ENCODE data around the gene TRIM27.
"Not testable (repeated sequence)": the region's sequence is repeated elsewhere in the genome, so short reads cannot be mapped to it uniquely, and the experiment has no call there.

The TRIM27 gene

DNA sequence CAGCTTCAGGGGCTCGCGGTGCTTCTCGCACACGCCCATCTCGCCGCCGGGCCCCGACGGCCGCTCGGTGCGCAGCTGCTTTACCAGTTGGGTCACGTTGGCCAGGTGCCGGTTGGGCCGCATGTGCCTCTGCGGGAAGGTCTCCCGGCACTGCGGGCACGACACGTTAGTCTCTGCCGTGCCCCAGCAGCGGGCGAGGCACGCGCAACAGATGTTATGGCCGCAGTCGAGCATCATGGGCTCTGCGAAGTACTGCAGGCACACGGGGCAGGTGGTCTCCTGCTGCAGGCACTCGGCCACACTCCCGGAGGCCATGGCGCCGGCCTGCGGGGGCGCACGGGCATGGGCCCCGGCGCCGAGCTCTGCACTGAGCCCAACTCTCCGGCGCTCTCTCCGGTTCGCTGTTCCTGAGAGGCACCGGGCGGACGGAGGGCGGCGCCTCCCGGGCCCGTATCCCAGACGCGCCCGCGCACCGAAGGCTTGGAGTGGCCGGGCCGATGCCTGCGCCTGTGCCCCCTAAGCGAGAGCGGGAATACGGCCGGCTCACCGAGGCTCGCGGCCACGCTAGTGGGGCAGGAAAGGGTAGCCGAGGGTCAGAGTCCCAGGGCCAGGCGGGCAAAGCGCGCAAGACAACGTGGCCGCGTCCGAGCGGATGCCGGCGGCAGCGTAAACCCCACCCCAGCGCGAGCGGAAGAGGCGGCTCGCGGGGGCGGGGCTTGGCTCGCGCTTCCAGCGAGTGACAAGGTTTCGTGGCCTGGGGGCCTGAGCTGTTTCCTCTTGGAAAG is at the start of gene TRIM27:
Gene TRIM27 (minus strand): TSS at position 668 of the 785 bp plus-strand sequence. CDS start 353 bp downstream, at position 315.
- peak; percentile 87 for DNase-seq

- not testable (repeated sequence) for DNase-seq
These were observed 46.3 kb upstream of the TRIM27 start for GRCh38 chr6:28970056-28970455.

DNA sequence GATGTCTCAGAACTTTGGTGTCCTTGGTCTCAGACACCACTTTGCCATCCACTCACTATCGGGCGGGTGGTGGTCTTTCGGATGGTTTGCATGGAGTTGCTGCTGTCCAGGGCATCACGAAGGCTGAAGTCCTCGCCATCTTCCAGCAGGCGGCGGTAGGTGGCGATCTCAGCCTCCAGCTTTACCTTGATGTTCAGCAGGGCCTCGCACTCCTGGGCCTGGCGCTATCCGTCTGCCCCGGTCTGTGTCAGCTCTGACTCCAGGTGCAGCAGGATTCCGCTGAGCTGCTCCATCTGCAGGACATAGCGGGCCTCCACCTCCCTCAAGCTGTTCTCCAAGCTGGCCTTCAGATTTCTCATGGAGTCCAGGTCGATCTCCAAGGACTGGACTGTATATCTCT is 45.3 kb upstream of the TRIM27 start:
- no peak for DNase-seq

DNA sequence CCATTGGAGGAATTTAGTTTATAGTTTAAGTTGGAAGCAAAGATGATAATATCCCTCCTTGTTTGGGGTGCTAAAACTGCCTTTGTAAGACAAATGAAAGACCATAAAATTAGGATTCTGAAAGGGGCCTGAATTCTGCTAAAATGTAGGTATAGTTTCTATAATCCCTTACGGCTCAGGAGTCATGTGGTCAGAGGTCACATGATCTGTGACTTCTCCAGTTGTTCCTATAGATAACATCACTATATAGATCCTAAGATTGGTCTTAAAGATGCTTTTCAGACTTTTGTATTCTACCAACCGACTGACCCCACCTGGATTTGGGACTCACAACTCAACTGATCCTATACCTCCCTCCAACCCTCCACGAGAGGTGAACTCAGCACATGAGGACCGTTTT is 44.7 kb upstream of the TRIM27 start:
- no peak for DNase-seq

- no peak for DNase-seq
These were observed 41.9 kb upstream of the TRIM27 start for GRCh38 chr6:28965706-28966105.

DNA sequence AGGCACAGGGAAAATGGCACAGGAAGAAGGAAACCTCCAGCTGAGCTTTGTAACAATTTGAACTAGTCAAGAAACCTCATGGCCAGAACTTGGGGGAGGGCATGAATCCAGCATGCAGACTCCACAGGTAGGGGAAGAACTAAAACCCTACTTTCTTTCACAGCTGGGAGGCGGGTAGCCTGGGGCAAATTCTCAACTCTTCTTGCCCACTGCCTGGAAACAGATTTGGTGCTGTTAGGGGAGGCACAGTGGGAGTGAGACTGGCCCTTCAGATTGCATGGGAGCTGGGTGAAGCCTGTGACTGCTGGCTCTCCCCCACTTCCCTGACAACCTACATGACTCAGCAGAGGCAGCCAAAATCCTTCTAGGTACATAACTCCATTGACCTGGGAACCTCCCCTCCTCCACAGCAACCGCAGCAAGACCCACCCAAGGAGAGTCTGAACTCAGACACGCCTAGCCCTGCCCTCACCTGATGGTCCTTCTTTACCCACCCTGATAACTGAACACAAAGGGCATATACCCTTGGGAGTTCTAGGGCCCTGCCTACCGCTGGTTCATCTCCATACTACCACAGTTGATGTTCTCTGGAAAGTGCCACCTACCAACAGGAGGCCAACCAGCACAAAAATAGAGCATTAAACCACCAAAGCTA is 37.2 kb upstream of the TRIM27 start:
- no peak for DNase-seq

DNA sequence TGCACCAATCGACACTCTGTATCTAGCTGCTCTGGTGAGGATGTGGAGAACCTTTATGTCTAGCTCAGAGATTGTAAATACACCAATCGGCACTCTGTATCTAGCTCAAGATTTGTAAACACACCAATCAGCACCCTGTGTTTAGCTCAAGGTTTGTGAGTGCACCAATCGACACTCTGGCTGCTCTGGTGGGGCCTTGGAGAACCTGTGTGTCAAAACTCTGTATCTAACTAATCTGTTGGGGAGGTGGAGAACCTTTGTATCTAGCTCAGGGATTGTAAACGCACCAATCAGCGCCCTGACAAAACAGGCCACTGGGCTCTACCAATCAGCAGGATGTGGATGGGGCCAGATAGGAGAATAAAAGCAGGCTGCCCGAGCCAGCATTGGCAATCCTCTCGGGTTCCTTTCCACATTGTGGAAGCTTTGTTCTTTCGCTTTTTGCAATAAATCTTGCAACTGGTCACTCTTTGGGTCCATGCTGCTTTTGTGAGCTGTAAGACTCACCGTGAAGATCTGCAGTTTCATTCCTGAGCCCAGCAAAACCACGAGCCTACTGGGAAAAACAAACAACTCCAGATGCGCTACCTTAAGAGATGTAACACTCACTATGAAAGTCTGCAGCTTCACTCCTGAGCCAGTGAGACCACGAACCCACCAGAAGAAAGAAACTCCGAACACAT is 34.9 kb upstream of the TRIM27 start:
- not testable (repeated sequence) for DNase-seq

DNA sequence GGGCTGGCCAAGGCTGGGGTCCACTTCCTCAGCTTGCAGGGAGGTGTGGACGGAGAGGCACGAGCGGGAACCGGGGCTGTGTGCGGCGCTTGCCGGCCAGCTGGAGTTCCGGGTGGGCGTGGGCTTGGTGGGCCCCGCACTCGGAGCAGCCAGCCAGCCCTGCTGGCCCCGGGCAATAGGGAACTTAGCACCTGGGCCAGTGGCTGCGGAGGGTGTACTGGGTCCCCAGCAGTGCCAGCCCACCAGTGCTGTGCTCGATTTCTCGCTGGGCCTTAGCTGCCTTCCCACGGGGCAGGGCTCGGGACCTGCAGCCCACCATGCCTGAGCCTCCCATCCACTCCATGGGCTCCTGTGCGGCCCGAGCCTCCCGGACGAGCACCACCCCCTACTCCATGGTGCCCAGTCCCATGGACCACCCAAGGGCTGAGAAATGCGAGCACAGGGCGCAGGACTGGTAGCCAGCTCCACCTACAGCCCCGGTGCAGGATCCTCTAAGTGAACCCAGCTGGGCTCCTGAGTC is 34.1 kb upstream of the TRIM27 start:
- not testable (repeated sequence) for DNase-seq

DNA sequence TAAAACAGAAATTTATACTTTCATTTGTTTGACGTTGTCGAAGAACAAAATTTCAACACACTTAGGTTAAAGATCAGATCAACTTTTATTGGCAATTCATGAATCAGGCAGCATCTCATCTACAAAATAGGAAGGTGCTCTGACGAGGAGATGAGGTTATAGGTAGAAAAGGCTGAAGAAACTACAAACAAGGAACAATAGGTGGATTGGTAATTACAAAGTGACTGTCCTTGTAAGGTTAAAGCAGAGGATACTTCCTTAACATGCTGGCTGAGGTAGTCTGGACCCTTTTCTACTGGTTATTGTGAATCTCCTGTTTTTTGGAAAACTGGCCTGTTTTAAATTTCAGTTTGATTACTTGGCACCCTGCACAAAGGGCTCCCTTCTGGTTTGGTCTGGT is 32.5 kb upstream of the TRIM27 start:
- no peak for DNase-seq

- no peak for DNase-seq
These were observed 29.9 kb upstream of the TRIM27 start for GRCh38 chr6:28953585-28954258.

DNA sequence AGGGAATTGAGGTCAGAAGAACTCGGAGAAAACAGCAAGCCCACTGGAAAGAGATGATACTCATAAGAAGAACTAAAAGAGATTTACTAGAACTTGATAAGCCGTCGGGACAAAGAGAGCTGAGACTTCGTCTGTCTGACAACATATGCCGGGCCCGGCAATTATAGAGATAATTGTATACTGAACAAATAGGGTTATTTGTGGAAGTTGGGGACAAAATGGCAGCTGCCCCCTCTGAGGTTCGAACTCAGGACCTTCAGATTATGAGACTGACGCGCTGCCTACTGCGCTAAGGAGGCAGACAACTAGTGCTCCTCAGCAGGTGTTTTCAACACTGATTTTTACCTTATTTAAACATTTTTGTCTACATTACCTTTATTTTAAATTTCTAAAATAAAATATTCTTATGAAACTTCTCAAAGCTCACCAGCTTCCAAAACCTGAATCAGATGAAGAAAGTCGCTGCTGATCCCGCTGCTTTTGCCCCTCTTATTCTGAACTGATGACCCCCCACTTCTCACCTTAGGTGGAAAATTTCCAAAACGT is 29.3 kb upstream of the TRIM27 start:
- peak; percentile 76 for DNase-seq

DNA sequence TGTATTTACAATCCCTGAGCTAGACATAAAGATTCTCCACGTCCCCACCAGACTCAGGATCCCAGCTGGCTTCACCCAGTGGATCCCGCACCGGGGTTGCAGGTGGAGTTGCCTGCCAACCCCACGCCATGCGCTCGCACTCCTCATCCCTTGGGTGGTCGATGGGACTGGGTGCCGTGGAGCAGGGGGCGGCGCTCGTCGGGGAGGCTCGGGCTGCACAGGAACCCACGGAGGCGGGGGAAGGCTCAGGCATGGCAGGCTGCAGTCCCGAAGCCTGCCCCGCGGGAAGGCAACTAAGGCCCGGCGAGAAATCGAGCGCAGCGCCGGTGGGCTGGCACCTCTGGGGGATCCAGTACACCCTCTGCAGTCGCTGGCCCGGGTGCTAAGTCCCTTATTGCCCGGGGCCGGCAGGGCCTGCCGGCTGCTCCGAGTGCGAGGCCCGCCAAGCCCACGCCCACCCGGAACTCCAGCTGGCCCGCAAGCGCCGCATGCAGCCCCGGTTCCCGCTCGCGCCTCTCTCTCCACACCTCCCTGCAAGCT is 25.9 kb upstream of the TRIM27 start:
- not testable (repeated sequence) for DNase-seq

DNA sequence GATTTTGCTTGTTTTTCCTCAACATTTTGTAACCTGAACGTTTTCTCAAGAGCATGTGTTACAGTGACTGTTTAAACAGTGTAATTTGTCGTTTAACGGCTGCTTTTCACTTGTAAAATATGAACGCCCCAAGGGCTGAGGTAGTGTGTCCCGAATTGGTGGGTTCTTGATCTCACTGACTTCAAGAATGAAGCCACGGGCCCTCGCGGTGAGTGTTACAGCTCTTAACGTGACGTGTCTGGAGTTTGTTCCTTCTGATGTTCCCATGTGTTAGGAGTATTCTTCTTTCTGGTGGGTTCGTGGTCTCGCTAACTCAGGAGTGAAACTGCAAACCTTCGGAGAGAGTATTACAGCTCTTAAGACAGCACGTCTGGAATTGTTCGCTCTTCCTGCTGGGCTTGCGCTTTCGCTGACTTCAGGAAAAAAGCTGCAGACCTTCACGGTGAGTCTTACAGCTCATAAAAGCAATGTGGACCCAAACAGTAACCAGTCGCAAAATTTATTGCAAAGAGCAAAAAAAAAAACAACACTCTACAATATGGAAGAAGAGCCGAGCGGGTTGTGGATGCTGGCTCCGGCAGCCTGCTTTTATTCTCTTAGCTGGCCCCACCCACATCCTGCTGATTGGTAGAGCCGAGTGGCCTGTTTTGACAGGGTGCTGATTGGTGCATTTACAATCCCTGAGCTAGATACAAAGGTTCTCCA is 25.1 kb upstream of the TRIM27 start:
- DNase-seq = no peak

GRCh38 chr6:28947831-28948270 is 24.1 kb upstream of the TRIM27 start:
- no peak for DNase-seq

DNA sequence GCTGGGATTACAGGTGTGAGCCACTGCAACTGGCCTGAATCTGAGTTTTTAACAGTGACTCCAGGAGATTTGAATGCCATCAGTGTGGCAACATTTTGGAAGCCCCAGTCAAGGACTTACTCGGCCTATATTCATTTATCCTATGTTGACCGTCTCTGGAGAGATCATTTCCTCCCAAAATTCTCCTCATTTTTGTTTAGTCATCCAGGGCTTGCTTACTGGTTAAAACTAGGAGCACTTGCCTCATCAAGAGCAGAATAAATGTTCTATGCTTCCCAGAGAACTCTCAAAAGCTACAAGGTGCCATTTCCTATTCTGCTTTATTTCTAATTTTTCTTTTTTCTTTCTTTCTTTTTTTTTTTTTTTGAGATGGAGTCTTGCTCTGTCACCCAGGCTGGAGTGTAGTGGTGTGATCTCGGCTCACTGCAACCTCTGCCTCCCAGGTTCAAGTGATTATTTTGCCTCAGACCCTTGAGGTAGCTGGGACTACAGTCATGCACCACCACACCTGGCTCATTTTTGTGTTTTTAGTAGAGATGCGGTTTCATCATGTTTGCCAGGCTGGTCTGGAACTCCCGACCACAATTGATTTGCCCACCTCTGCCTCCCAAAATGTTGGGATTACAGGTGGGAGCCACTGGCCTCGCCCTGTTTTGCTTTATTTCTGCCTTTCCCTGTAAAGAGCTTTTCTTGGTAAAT is 23.4 kb upstream of the TRIM27 start:
- DNase-seq = no peak

DNA sequence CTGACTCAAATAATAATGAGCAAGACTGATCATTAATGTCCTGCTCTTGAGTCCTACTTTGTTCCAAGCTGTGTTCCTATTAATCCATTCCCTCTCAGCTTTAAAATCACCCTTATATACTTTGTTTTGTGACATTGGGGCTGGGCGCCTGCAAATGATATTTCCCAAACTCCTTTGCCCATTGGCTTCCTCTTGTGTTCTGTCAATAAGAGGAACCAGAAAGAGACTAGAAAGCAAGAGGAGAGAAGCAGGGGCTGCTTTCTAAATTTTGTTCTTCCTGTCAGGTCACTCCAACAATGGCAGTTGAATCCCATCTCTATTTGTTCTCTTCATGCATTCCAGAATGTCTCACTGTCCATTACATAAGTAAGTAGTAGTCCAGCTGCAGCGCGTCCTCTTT is 21.6 kb upstream of the TRIM27 start:
- no peak for DNase-seq

- DNase-seq = peak; percentile 81
These were observed 20.7 kb upstream of the TRIM27 start for GRCh38 chr6:28944412-28944865.

- peak; percentile 83 for DNase-seq
These were observed 20.0 kb upstream of the TRIM27 start for GRCh38 chr6:28943557-28944411.

- no peak for DNase-seq
These were observed 19.4 kb upstream of the TRIM27 start for GRCh38 chr6:28943223-28943556.

Measured in fibroblast of skin of right biceps (primary cell).